Omental fat pad (tissue), 4 donors: ENCODE measurements around the gene PRC1. TPM values are rescaled to one million over a fixed set of nuclear protein-coding genes. Genes with fewer than 3 reads are reported as not detected.
A peak's percentile ranks its signal among the peaks of the same experiment; 100 is the strongest.
"Not testable (repeated sequence)": the region's sequence is repeated elsewhere in the genome, so short reads cannot be mapped to it uniquely, and the experiment has no call there.

Experiments
- ATAC-seq: fragments of 150-250 bp; one replicate; pipeline ENCODE4 v1.9.1; 2016; ENCODE audit warnings: mild to moderate bottlenecking, moderate library complexity; ENCODE audit not compliant: low FRiP score
- DNase-seq: peaks from one replicate; pipeline ENCODE4 v3.0.0-alpha.2; 2019; ENCODE audit warnings: low spot score
- CTCF ChIP-seq, 3 donors: fragments of 450-650 bp; IDR thresholded peaks; one replicate each; pipeline ENCODE4 v1.5.1; 2016 to 2017; ENCODE audit warnings: antibody characterized with exemption in 3 of 3, mild to moderate bottlenecking in 3 of 3, moderate library complexity in 2 of 3
- total RNA-seq, 4 donors: library from RNA; depleted of rRNA; stranded (reverse); fragments of >200 nt; gene quantifications; one replicate each; pipeline ENCODE4 v1.1.0, GENCODE V29; 2016

The PRC1 gene
- total RNA-seq, 4 donors from 2014 or later, result 3.5 to 26.2 (median 11.9) TPM

DNA sequence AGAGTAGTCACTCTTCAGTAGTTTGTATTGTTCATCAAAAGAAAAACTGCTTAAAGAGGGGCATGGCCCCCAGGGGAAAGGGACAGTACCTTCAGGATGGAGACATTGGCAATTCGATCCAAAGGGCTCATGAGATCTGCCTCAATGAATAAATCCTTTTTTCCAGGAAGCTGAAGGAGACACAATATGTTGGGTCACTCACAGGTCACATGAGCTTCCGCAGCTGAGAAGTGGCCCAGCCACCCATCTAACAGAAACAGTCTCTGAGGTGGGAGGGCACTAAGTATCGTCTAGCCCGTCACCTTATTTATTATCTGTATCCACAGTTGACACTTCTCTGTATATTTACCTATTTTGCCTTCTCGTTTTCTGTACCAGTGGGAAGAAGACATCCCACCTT is 23.4 kb upstream of the PRC1 start:
- DNase-seq (no peak), ATAC-seq (no peak)
- no peak for TF ChIP-seq CTCF (IDR thresholded peaks at IDR 0.05)

- not testable (repeated sequence) for ATAC-seq, DNase-seq
Observed at GRCh38 chr15:91013701-91014100, 19.4 kb upstream of the PRC1 start.

- DNase-seq (no peak), ATAC-seq (no peak)
- TF ChIP-seq CTCF (IDR thresholded peaks at IDR 0.05), result no peak
Observed at GRCh38 chr15:91007266-91007665, 12.9 kb upstream of the PRC1 start.

- ATAC-seq (no peak), DNase-seq (no peak)
- TF ChIP-seq CTCF (IDR thresholded peaks at IDR 0.05), result no peak
Observed at GRCh38 chr15:91001209-91001608, 6.9 kb upstream of the PRC1 start.

DNA sequence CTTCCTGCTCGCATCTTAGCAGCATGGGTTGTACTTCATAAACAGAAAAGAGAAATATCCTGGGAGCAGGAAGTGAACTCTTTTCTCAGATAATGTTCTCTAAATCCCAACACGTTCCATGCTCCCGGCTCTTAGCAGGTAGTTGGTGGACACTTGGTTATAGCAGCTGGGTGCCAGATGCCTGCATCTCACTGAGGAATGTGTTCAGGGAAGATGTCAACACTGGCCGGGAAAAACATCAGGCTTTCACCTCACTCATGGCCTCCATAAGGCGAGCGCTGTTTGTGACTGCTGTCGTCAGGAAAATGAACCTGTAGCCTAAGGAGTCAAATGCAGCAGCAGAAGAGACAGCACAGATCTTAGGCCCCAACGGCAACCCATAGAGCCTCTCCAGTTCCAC is 4.4 kb upstream of the PRC1 start:
- no peak for TF ChIP-seq CTCF (IDR thresholded peaks at IDR 0.05)
- ATAC-seq (no peak), DNase-seq (no peak)

GRCh38 chr15:90994059-90994416 is 297 bp downstream of the PRC1 start:
- no peak for DNase-seq
- peak; percentile 50 for ATAC-seq
- TF ChIP-seq CTCF (IDR thresholded peaks at IDR 0.05), result no peak

- ATAC-seq (no peak), DNase-seq (no peak)
- no peak for TF ChIP-seq CTCF (IDR thresholded peaks at IDR 0.05)
Observed at GRCh38 chr15:90991587-90992285, 2.6 kb downstream of the PRC1 start.
